ENCODE results near the gene PIGB.
"Not testable (repeated sequence)": the region's sequence is repeated elsewhere in the genome, so short reads cannot be mapped to it uniquely, and the experiment has no call there.

Gene PIGB

DNA sequence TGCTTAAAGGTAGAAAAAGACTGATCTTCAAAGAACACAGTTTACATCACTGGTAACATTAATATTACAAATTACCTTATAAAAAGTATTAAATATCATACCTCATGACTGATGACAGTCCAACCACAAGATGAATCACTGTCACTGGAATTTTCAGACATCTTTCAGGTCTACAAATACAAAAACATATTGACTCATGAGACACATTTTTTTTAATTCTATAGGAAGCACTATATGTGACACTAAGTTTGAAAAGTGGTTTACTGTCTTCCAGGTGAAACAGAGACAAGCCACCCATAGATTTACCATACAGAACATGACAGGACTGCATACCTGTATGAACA, 70.2 kb downstream of the PIGB start:
- CTCF ChIA-PET, result no interaction called here
- TF ChIP-seq LEF1 (IDR thresholded peaks at IDR 0.05; ENCODE audit: borderline replicate concordance) (no peak), FOXK2 (IDR thresholded peaks at IDR 0.05) (no peak), SP1 (IDR thresholded peaks at IDR 0.05) (no peak), HDGF (IDR thresholded peaks at IDR 0.05; ENCODE audit: borderline replicate concordance) (no peak)
- DNase-seq (ENCODE audit: extremely low spot score), result no peak
- POLR2A ChIA-PET, result no interaction called here

DNA sequence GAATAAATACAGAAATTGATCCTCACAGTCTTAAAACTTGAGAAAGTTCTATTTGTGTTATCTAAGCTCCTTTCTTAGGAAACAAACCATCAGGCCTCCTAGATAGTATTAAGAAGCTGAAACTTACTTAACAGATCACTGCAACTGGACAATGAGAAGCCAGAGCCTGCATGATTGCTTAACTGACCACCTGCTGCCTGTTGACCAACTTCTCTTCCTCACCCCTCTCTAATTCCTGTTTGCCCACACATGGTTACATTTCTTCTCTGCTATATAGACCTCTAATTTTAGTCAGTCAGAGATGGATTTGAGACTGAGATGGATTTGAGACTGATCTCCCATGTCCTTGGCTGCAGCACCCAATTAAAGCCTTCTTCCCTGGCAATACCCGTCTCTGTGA, 75.7 kb downstream of the PIGB start:
- POLR2A ChIA-PET, result interaction anchor here (0.6 to 0.8 kb wide), 2 partner anchors 14 to 75 kb away, joined by 3 read pairs; partner anchors contain the start of genes CCPG1, PIERCE2, PIGB and PIGBOS1
- CTCF ChIA-PET, result interaction anchor here (1.0 kb wide), 1 partner anchor 17 kb away, joined by 3 read pairs; no protein-coding TSS in a partner anchor
- TF ChIP-seq L3MBTL2 (conservative IDR thresholded peaks at IDR 0.05) (no peak), FOXK2 (IDR thresholded peaks at IDR 0.05) (no peak), FOXM1 (IDR thresholded peaks at IDR 0.05; ENCODE audit: borderline replicate concordance) (no peak)
- no peak for DNase-seq (ENCODE audit: extremely low spot score)

DNA sequence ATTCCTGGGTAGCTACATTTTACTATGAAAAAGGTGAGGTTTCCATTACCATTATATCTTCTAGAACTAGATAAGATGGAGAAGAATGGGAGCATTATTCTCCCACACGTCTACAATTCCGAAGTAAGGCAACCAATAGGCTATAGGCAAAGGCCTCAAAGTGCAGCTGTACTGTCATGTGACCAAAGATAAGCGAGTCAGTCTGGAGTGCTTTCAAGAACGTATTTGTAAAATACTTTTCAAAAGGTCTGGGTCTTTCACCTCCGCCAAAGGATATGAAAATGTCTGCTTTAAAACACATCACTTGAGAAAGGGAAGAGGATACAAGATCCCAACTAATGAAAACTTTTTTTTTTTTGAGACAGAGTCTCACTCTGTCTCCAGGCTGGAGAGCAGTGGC, 79.2 kb downstream of the PIGB start:
- no peak for DNase-seq (ENCODE audit: extremely low spot score)
- TF ChIP-seq FOXA1 (IDR thresholded peaks at IDR 0.05) (no peak), SUZ12 (IDR thresholded peaks at IDR 0.05) (no peak), ZNF384 (IDR thresholded peaks at IDR 0.05) (no peak), BHLHE40 (IDR thresholded peaks at IDR 0.05; ENCODE audit: borderline replicate concordance) (no peak), NFRKB (IDR thresholded peaks at IDR 0.05) (no peak), HDGF (IDR thresholded peaks at IDR 0.05; ENCODE audit: borderline replicate concordance) (no peak), FOXM1 (IDR thresholded peaks at IDR 0.05; ENCODE audit: borderline replicate concordance) (no peak), LEF1 (IDR thresholded peaks at IDR 0.05; ENCODE audit: borderline replicate concordance) (no peak), CTBP1 (IDR thresholded peaks at IDR 0.05; ENCODE audit: borderline replicate concordance) (no peak)
- TF ChIP-seq, protein P1, sequence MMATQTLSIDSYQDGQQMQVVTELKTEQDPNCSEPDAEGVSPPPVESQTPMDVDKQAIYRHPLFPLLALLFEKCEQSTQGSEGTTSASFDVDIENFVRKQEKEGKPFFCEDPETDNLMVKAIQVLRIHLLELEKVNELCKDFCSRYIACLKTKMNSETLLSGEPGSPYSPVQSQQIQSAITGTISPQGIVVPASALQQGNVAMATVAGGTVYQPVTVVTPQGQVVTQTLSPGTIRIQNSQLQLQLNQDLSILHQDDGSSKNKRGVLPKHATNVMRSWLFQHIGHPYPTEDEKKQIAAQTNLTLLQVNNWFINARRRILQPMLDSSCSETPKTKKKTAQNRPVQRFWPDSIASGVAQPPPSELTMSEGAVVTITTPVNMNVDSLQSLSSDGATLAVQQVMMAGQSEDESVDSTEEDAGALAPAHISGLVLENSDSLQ (IDR thresholded peaks at IDR 0.05), result no peak
- ChIA-PET POLR2A (no interaction called here), CTCF (interaction anchor here (0.6 to 1.0 kb wide), 2 partner anchors 9 to 41 kb away, joined by 3 to 7 read pairs; partner anchors contain the start of gene CCPG1)

DNA sequence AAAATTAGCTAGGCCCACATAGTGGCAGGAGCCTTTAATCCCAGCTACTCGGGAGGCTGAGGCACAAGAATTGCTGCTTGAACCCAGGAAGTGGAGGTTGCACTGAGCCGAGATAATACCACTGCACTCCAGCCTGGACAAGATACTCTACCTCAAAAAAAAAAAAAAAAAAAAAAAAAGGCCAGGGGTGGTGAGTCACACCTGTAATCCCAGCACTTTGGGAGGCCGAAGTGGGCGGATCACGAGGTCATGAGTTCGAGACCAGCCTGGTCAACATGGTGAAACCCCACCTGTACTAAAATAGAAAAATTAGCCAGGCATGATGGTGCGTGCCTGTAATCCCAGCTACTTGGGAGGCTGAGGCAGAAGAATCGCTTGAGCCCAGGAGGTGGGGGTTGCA, 81.0 kb downstream of the PIGB start:
- CTCF ChIA-PET; POLR2A ChIA-PET; DNase-seq (ENCODE audit: extremely low spot score): not testable (repeated sequence)

DNA sequence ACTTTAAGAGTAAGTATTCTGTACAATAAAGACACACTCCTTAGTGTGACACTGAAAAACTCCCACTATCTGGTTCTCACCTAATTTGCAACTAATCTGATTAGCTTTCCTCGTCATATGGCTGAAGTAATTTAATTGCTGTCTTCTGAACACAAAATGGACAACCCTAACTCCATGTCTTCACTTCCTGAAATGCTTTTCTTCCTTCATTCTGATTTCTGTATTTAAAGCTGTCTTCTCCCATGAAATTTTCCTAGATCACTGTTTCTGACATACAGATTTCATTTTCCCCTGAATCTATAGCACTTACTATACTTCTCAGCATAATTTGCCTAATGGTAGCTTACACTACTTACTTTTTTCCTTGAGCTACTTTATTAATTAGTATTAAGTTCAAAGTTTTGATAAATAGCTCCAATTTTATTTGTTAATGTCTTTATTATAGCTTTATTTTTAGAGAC, 82.8 kb downstream of the PIGB start:
- DNase-seq (ENCODE audit: extremely low spot score), result no peak
- ChIA-PET CTCF (interaction anchor here (1.4 kb wide), 1 partner anchor 34 kb away, joined by 4 read pairs; no protein-coding TSS in a partner anchor), POLR2A (no interaction called here)
- TF ChIP-seq NFRKB (IDR thresholded peaks at IDR 0.05) (no peak), CTBP1 (IDR thresholded peaks at IDR 0.05; ENCODE audit: borderline replicate concordance) (no peak), ZNF384 (IDR thresholded peaks at IDR 0.05) (no peak), BHLHE40 (IDR thresholded peaks at IDR 0.05; ENCODE audit: borderline replicate concordance) (no peak), FOXA1 (IDR thresholded peaks at IDR 0.05) (no peak), ARNT (IDR thresholded peaks at IDR 0.05) (no peak), FOXM1 (IDR thresholded peaks at IDR 0.05; ENCODE audit: borderline replicate concordance) (no peak), HDGF (IDR thresholded peaks at IDR 0.05; ENCODE audit: borderline replicate concordance) (no peak), ELF4 (IDR thresholded peaks at IDR 0.05) (no peak), L3MBTL2 (conservative IDR thresholded peaks at IDR 0.05) (no peak), SP1 (IDR thresholded peaks at IDR 0.05) (no peak), LEF1 (IDR thresholded peaks at IDR 0.05; ENCODE audit: borderline replicate concordance) (no peak), SUZ12 (IDR thresholded peaks at IDR 0.05) (no peak), TARDBP (IDR thresholded peaks at IDR 0.05) (no peak), FOXK2 (IDR thresholded peaks at IDR 0.05) (no peak)
- TF ChIP-seq, protein P1 (IDR thresholded peaks at IDR 0.05), result no peak

DNA sequence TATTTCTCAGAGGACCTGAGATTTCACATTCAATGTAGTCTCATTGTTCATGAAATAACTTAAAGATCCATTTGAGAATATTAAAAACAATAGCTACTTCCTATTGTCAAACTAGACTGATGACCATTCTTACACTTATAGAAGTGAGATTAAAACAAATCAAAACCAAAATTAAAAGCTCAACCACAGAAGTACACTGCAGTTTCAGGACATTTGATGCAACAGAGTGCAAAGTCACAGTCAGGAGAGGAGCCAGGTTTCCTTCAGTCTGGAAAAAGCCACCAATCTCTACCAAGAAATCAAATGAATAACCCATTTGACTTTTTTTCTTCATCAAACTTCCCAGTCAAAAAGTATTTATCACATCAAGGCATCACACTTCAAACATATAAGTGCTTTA, 83.7 kb downstream of the PIGB start:
- ChIA-PET CTCF (interaction anchor here (1.4 kb wide), 1 partner anchor 33 kb away, joined by 4 read pairs; no protein-coding TSS in a partner anchor), POLR2A (no interaction called here)
- TF ChIP-seq SUZ12 (IDR thresholded peaks at IDR 0.05) (no peak), FOXA1 (IDR thresholded peaks at IDR 0.05) (no peak), CTBP1 (IDR thresholded peaks at IDR 0.05; ENCODE audit: borderline replicate concordance) (no peak), ELF4 (IDR thresholded peaks at IDR 0.05) (no peak), L3MBTL2 (conservative IDR thresholded peaks at IDR 0.05) (no peak), FOXM1 (IDR thresholded peaks at IDR 0.05; ENCODE audit: borderline replicate concordance) (no peak), BHLHE40 (IDR thresholded peaks at IDR 0.05; ENCODE audit: borderline replicate concordance) (no peak), NFRKB (IDR thresholded peaks at IDR 0.05) (no peak), LEF1 (IDR thresholded peaks at IDR 0.05; ENCODE audit: borderline replicate concordance) (no peak), HDGF (IDR thresholded peaks at IDR 0.05; ENCODE audit: borderline replicate concordance) (no peak), ARNT (IDR thresholded peaks at IDR 0.05) (no peak), SP1 (IDR thresholded peaks at IDR 0.05) (no peak)
- no peak for DNase-seq (ENCODE audit: extremely low spot score)

DNA sequence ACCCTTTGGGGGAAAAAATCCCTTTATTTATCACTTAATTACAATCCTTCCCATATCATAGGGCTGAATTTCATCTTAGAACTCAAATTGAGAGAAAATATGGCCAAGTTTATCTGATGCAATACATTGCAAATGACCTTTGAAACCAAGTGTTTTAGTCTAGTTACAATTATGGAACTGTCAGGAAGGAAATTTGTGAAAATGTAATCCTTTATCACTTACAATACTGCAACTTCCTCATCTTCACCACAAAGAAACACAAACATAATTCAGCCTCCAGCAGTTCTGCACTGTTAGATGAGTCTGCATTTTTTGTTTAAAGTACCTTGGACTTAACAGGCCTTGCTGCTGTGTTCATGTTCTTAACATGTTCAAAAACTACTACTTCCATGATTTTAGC, 84.5 kb downstream of the PIGB start:
- no peak for DNase-seq (ENCODE audit: extremely low spot score)
- TF ChIP-seq FOXM1 (IDR thresholded peaks at IDR 0.05; ENCODE audit: borderline replicate concordance) (no peak), BHLHE40 (IDR thresholded peaks at IDR 0.05; ENCODE audit: borderline replicate concordance) (no peak), HDGF (IDR thresholded peaks at IDR 0.05; ENCODE audit: borderline replicate concordance) (no peak), ELF4 (IDR thresholded peaks at IDR 0.05) (no peak), CTBP1 (IDR thresholded peaks at IDR 0.05; ENCODE audit: borderline replicate concordance) (no peak), ARNT (IDR thresholded peaks at IDR 0.05) (no peak), SP1 (IDR thresholded peaks at IDR 0.05) (no peak)
- TF ChIP-seq, protein P1 (IDR thresholded peaks at IDR 0.05), result no peak
- CTCF ChIA-PET, result no interaction called here
- POLR2A ChIA-PET, result no interaction called here

Data from HEK293T (cell line).